ENCODE measurements around the gene CLPTM1.
A peak's percentile ranks its signal among the peaks of the same experiment; 100 is the strongest.

CLPTM1 gene

DNA sequence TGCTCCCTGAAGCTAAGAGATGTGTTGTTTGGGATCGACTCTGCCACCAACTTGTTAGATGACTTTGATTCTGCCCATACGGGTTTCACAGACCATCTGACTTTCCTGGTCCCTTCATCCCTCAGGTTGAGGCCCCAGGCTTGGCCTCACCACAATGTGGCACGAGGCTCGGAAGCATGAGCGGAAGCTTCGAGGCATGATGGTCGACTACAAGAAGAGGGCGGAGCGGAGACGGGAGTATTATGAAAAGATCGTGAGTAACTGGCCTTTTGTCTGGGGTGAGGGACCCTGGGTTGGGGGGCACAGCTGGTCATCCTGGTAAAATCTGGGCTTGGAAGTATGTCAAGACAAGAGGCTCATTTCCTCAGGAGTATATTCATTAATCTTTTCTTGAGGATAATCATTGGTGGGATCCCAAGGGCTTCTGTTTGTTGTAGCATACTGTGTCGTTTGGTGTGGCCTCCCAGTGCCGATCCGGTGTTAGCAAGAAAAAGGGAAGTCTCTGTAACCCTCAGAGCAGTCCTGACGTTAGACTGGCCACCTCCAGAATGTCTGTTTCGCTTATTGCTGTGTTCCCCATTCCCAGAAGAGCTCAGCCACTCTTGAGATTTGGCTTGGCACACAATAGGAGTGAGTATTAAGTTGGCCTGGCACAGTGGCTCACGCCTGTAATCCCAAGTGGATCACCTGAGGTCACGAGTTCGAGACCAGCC lies 85.0 kb downstream of the CLPTM1 start:
- Histone ChIP-seq H3K36me3 (ENCODE audit: insufficient read depth, low read length) (peaks cover 81% of the 10 kb centered on the region), H3K79me2 (ENCODE audit: insufficient read depth, low read length) (peaks cover 30% of the 10 kb centered on the region)

GRCh38 chr19:45041125-45041524 lies 85.9 kb downstream of the CLPTM1 start:
- TF ChIP-seq EZH2 (IDR thresholded peaks at IDR 0.05; ENCODE audit: borderline replicate concordance, low read length) (no peak), CTCF (IDR thresholded peaks at IDR 0.05; ENCODE audit: low read length) (no peak)
- peaks cover 5% of the 10 kb centered on the region; the same call in 1 of the 2 replicates for H3F3A ChIP-seq (ENCODE audit: insufficient read depth, low read length)
- no peaks in the 10 kb centered on the region for H3K27me3 ChIP-seq (ENCODE audit: insufficient read depth, low read length)
- H3K4me3 ChIP-seq (ENCODE audit: low read depth, low read length, poor library complexity, severe bottlenecking): peak overlapping the region; percentile 99
- no peaks in the 10 kb centered on the region for H3K9me2 ChIP-seq (ENCODE audit: low read depth, low read length)
- peak overlapping the region; percentile 99; the same call in 1 of the 2 replicates for H3K9ac ChIP-seq (ENCODE audit: low read length)
- peaks cover 32% of the 10 kb centered on the region for H3K79me2 ChIP-seq (ENCODE audit: insufficient read depth, low read length)
- peaks cover 81% of the 10 kb centered on the region for H3K36me3 ChIP-seq (ENCODE audit: insufficient read depth, low read length)
- peaks cover 48% of the 10 kb centered on the region for H3K4me1 ChIP-seq (ENCODE audit: insufficient read depth, low read length, severe bottlenecking)
- peak overlapping the region; percentile 99 for H3K4me2 ChIP-seq (ENCODE audit: low read length)
- no peak overlapping the region for H2AFZ ChIP-seq (ENCODE audit: low read length)
- no peaks in the 10 kb centered on the region for H4K20me1 ChIP-seq (ENCODE audit: insufficient read depth, low read length)
- no peaks in the 10 kb centered on the region for H3K9me3 ChIP-seq (ENCODE audit: low read length)
- peak overlapping the region; percentile 88 for H3K27ac ChIP-seq (ENCODE audit: low read depth, low read length, poor library complexity, severe bottlenecking)

More for the DNA sequence above, 85.0 kb downstream of the CLPTM1 start:
- H3K4me2 ChIP-seq (ENCODE audit: low read length): peak overlapping the region; percentile 99
- H4K20me1 ChIP-seq (ENCODE audit: insufficient read depth, low read length): no peaks in the 10 kb centered on the region
- peaks cover 5% of the 10 kb centered on the region; the same call in 1 of the 2 replicates for H3F3A ChIP-seq (ENCODE audit: insufficient read depth, low read length)
- H3K9me2 ChIP-seq (ENCODE audit: low read depth, low read length): no peaks in the 10 kb centered on the region
- TF ChIP-seq CTCF (IDR thresholded peaks at IDR 0.05; ENCODE audit: low read length) (no peak), EZH2 (IDR thresholded peaks at IDR 0.05; ENCODE audit: borderline replicate concordance, low read length) (no peak)
- no peaks in the 10 kb centered on the region for H3K27me3 ChIP-seq (ENCODE audit: insufficient read depth, low read length)
- H3K4me3 ChIP-seq (ENCODE audit: low read depth, low read length, poor library complexity, severe bottlenecking): peak overlapping the region; percentile 99
- H2AFZ ChIP-seq (ENCODE audit: low read length): no peak overlapping the region
- H3K9ac ChIP-seq (ENCODE audit: low read length): peak overlapping the region; percentile 99
- H3K4me1 ChIP-seq (ENCODE audit: insufficient read depth, low read length, severe bottlenecking): peaks cover 39% of the 10 kb centered on the region
- H3K9me3 ChIP-seq (ENCODE audit: low read length): no peaks in the 10 kb centered on the region
- peak overlapping the region; percentile 88 for H3K27ac ChIP-seq (ENCODE audit: low read depth, low read length, poor library complexity, severe bottlenecking)

Data from OCI-LY1 (cell line).